ENCODE results near the gene RERE.

Gene RERE

GRCh38 chr1:8356256-8357209 lies 460.9 kb downstream of the RERE start:
- no peaks in the 10 kb centered on the region for H3K9me3 ChIP-seq (ENCODE audit: insufficient read depth, low read length)
- no peak overlapping the region for H3K9ac ChIP-seq (ENCODE audit: low read length)
- no peak overlapping the region for H3K27ac ChIP-seq (ENCODE audit: low read depth, low read length)
- no peaks in the 10 kb centered on the region for H4K20me1 ChIP-seq (ENCODE audit: low read depth, low read length)
- no peak overlapping the region for H2AFZ ChIP-seq (ENCODE audit: low read depth, low read length, severe bottlenecking)
- no peaks in the 10 kb centered on the region for H3K27me3 ChIP-seq (ENCODE audit: low read length)
- no peaks in the 10 kb centered on the region for H3K9me2 ChIP-seq (replicated peaks; ENCODE audit: insufficient read depth, low read length)
- peaks cover 4% of the 10 kb centered on the region; the same call in 1 of the 2 replicates for H3K36me3 ChIP-seq (ENCODE audit: low read length)
- H3F3A ChIP-seq (ENCODE audit: insufficient read depth), result peaks cover 8% of the 10 kb centered on the region; the same call in 1 of the 2 replicates
- TF ChIP-seq CTCF (IDR thresholded peaks at IDR 0.05; ENCODE audit: insufficient read depth, low read length, poor library complexity, severe bottlenecking), result no peak
- TF ChIP-seq EZH2phosphoT487 (conservative IDR thresholded peaks at IDR 0.05; ENCODE audit: low read length), result no peak
- H3K4me3 ChIP-seq (ENCODE audit: insufficient read depth, low read length, poor library complexity, severe bottlenecking), result no peak overlapping the region
- H3K79me2 ChIP-seq (ENCODE audit: insufficient read depth, low read length), result no peaks in the 10 kb centered on the region
- no peak overlapping the region for H3K4me2 ChIP-seq (ENCODE audit: low read depth, low read length, poor library complexity, severe bottlenecking)

- Histone ChIP-seq H3K4me2 (ENCODE audit: low read depth, low read length, poor library complexity, severe bottlenecking) (no peak overlapping the region), H3K9me3 (ENCODE audit: insufficient read depth, low read length) (no peaks in the 10 kb centered on the region), H4K20me1 (ENCODE audit: low read depth, low read length) (no peaks in the 10 kb centered on the region), H3F3A (ENCODE audit: insufficient read depth) (peaks cover 8% of the 10 kb centered on the region; the same call in 1 of the 2 replicates), H2AFZ (ENCODE audit: low read depth, low read length, severe bottlenecking) (no peak overlapping the region), H3K27me3 (ENCODE audit: low read length) (no peaks in the 10 kb centered on the region), H3K4me3 (ENCODE audit: insufficient read depth, low read length, poor library complexity, severe bottlenecking) (no peak overlapping the region), H3K79me2 (ENCODE audit: insufficient read depth, low read length) (no peaks in the 10 kb centered on the region), H3K9me2 (replicated peaks; ENCODE audit: insufficient read depth, low read length) (no peaks in the 10 kb centered on the region), H3K36me3 (ENCODE audit: low read length) (peaks cover 4% of the 10 kb centered on the region; the same call in 1 of the 2 replicates), H3K27ac (ENCODE audit: low read depth, low read length) (no peak overlapping the region), H3K9ac (ENCODE audit: low read length) (no peak overlapping the region)
- TF ChIP-seq EZH2phosphoT487 (conservative IDR thresholded peaks at IDR 0.05; ENCODE audit: low read length) (no peak), CTCF (IDR thresholded peaks at IDR 0.05; ENCODE audit: insufficient read depth, low read length, poor library complexity, severe bottlenecking) (no peak)
Observed at GRCh38 chr1:8355439-8356255, 461.8 kb downstream of the RERE start.

- Histone ChIP-seq H3K4me3 (ENCODE audit: insufficient read depth, low read length, poor library complexity, severe bottlenecking) (no peak overlapping the region), H4K20me1 (ENCODE audit: low read depth, low read length) (no peaks in the 10 kb centered on the region), H3K36me3 (ENCODE audit: low read length) (peaks cover 4% of the 10 kb centered on the region; the same call in 1 of the 2 replicates)
Observed at GRCh38 chr1:8354038-8354437, 463.4 kb downstream of the RERE start.

More at GRCh38 chr1:8354038-8354437, 463.4 kb downstream of the RERE start:
- Histone ChIP-seq H3K27me3 (ENCODE audit: low read length) (no peaks in the 10 kb centered on the region), H3F3A (ENCODE audit: insufficient read depth) (peaks cover 8% of the 10 kb centered on the region; the same call in 1 of the 2 replicates), H3K79me2 (ENCODE audit: insufficient read depth, low read length) (no peaks in the 10 kb centered on the region), H3K4me2 (ENCODE audit: low read depth, low read length, poor library complexity, severe bottlenecking) (no peak overlapping the region), H3K9me2 (replicated peaks; ENCODE audit: insufficient read depth, low read length) (no peaks in the 10 kb centered on the region), H3K9me3 (ENCODE audit: insufficient read depth, low read length) (no peaks in the 10 kb centered on the region), H2AFZ (ENCODE audit: low read depth, low read length, severe bottlenecking) (no peak overlapping the region), H3K9ac (ENCODE audit: low read length) (no peak overlapping the region), H3K27ac (ENCODE audit: low read depth, low read length) (no peak overlapping the region)
- TF ChIP-seq CTCF (IDR thresholded peaks at IDR 0.05; ENCODE audit: insufficient read depth, low read length, poor library complexity, severe bottlenecking), result no peak
- TF ChIP-seq EZH2phosphoT487 (conservative IDR thresholded peaks at IDR 0.05; ENCODE audit: low read length), result no peak

All from SU-DHL-6 (cell line).